ENCODE results near the gene TMEM161B.
"Not testable (repeated sequence)": the region's sequence is repeated elsewhere in the genome, so short reads cannot be mapped to it uniquely, and the experiment has no call there.

The TMEM161B gene

DNA sequence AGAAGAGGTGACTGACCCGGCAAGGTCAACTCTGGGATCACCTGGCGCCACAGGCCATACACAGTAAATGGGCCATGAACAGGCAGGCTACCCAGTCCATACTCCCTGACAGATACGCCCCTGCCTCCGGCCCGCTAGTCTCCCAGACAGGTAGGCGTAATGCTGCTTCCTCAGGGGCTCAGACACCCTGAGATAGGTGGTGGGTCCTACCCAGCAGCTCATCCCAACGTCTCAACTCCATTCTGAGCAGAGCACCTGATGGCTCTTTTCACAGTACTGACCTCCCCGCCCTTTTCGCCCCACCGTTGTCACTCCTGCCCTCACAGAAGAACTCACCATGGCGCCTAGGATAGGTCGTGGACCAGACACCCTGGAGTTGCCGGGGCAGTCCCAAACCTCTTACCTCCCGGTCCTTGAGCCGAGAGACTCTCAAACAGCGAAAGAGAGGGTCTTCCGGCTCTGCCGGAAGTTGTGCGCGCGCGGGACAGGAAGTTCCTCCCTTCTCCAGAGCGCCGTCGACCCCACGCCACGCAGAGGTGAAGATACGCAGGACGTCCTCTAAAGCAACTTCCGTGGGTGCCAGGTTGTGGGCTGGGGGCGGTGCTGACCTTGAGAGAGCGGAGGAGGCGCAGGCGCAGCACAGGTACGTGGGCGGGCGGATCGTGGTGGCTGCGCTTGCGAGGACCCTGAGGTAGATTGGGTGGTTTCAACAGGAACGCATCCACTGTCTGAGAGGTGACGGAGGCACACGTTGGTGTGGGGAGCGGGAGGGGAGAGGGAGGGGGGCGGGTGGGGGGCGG lies at the start of gene TMEM161B:
TSS of gene TMEM161B (minus strand) at position 461 of the 800 bp plus-strand sequence. CDS start at position 339, 122 bp downstream.
- peak; percentile 29 to 93 (median 74) for DNase-seq

DNA sequence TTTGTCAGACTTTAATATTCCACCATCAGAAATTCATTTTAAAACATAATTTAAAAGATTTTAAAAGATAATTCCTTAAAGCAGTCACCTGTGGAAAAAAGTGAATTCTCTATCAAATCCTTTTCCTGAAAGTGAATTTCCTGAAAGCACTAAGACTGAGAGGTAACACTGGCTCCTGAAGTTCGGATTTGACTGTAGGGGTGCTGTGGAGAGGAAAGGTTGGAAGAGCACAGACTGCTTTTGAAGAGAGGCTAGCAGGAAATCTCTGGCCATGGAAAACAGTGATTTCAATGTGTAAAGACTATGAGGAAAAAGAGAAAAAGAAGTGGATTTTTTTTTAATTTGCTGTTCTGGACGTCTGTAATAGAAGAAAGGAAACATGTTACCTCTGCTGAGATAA lies 35.7 kb upstream of the TMEM161B start:
- no peak for DNase-seq

DNA sequence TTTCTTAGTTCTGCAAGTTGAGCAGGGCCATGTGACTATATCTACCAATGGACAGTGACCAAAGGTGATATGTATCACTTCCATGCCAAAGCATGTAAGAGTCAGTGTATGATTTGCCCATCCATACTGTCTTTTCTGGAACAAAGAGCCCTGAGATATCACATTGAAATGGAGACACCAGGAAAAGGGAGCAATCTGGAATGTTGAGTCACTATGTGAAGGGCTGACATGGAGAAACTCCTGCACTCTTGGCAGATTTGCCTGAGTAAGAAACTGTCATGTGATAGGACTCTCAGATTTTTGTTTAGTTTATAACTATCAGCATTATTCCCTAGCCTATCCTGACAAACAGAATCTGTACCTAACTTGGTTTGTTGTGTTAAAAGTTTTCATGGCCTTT lies 29.8 kb upstream of the TMEM161B start:
- no peak for DNase-seq

DNA sequence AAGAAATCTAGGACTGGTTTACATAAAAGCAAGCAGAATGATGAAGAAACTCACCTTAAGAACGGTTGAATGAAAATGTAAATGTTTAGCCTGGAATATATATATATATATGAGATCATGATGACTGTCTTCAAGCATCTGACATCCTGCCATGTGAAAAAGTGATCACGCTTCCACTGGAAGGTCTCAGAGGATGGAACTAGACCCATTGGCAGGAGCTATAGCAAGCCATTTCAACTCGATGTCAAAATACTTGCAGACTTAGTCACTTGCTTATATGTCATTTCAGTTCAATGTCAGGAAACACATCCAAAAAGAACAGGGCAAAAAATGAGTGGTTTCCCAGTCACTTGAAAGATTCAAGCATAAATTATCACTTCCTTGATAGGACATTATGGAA lies 22.2 kb upstream of the TMEM161B start:
- DNase-seq: no peak

DNA sequence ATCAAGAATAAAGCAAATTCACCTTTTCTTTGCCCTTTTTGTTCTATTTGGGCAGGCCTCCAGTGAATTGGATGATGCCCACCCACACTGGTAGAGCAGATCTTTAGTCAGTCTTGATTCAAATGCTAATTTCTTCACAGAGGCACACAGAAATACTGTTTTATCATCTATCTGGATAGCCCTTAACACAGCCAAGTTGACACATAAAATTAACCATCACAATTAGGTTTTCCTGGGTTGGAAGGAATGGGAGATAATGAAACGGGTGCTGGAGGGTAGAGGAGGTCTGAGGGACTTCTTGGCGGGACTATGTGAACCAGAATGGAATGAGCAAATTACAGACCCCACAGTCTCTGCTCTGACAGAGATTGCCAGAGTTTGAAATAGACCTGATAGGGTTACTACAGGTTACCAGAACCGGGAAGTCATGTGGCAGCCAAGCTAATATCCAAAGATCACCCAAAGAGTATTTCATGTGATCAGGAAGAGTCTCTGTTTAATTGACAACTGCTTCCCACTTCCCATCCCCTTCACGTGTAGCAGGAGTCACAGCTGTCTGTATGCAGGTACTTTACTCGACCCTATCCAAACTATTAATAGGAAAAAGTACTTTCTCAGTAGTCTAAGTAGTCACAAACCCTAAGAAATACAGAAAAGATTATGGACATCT lies 20.0 kb upstream of the TMEM161B start:
- no peak for DNase-seq

DNA sequence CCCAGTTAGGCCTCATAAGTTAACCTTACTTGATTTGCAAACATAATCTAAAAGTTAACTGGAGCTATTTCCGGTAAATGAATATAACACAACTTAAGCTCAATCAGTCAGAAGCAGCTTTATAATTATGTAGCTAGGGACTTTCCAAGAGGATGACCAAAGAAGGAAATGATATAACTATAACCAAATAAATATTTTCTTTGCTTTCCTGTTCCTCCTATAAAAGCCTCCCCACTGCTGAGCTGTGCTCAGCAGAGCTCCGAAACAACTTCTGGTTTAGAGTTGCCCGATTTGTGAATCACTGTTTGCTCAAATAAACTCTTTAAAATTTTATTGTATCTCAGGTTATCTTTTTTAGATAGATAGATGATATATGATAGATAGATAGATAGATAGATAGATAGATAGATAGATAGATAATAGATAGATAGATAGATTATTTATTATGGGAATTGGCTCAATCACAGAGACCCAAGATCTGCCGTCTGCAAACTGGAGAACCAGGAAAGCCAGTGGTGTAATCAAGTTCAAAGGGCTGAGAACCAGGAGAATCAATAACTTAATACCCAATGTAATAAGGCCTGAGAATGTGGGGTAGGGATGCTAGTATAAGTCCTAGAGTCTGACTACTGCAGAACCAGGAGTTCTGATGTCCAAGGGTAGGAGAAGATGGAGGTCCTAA lies 19.3 kb upstream of the TMEM161B start:
- no peak for DNase-seq

DNA sequence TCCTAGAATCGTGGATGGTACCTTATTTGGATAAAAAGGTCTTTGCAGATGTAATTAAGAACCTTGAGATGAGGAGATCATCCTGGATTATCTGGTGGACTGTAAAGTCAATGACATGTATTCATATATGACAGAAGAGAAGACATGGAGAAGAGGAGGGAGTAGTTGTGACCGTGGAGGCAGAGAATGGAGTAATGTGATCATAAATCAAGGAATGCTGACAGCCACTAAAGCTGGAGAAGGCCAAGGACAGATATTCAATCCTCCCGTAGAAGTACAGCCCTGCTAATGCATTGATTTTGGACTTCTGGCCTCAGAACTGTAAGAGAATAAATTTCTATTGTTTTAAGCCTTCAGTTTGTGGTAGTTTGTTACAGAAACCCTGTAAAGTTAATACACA lies 18.7 kb upstream of the TMEM161B start:
- no peak for DNase-seq

DNA sequence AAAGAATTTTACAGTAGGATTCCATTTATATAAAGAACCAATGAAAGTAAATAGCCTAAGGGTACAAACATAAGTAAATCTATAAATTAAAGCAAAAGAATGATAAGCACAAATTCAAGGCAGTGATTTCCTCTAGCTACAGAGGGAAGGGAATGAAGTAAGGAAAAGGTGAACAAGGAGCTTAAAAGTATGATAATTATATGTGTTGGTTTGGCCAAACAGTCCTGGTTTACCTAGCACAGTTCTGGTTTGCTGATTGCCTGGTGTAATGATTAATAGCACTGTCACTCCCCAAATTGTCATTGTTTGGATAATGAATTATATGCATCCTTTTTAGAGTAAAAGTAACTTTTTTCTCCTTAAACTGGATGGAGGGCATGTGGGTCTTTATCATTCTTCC lies 15.0 kb upstream of the TMEM161B start:
- DNase-seq: no peak

DNA sequence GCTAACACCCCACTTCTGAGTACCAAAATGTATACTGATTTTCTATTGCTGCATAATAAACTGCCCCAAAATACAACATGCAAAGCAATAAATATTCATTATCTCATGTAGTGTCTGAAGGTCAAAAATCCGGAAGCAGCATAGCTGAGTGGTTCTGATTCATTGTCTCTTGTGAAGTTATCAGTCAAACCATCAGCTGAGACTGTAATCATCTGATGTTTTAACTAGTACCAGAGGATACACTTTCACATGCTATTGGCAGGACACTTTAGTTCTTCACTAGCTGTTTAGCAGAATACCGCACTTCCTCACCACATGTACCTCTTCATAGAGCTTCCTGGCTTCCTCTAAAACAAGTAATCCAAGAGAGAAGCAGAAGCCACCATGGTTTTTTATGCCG lies 12.7 kb upstream of the TMEM161B start:
- DNase-seq: no peak

DNA sequence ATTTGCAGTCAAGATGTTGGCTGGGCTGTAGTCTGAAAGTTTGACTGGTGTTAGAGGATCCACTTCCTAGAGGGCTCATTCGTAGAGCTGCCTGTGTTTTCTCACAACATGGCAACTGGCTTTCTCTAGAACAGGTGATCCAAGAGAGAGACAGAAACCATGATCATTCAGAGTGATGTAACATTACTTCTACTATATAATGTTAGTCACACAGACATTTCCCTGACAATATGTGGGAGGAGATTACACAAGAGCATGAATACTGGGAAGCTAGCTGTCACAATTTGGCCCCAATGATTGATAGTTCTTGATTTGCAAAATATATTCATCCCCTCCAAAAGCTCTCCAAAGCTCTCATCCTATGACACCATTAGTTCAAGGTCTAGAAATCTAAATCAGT lies 10.9 kb upstream of the TMEM161B start:
- DNase-seq: no peak

DNA sequence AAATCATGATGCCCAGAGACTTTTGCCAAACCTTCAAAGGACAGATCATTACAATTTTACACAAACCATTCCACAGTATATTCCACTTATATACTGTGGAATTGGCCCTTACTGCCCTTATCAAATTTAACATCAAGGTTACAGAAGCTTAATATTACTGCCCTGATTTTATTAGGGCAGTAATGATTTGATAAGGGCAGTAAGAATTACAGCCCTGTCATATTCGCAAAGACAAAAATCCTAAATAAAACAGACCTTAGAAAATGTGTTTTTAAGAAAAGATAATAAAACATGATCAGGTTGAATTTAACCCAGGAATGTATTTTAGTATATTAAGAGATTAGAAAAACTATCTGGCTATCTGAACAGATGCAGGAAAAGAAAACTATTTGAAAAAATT lies 7.7 kb upstream of the TMEM161B start:
- DNase-seq: no peak

DNA sequence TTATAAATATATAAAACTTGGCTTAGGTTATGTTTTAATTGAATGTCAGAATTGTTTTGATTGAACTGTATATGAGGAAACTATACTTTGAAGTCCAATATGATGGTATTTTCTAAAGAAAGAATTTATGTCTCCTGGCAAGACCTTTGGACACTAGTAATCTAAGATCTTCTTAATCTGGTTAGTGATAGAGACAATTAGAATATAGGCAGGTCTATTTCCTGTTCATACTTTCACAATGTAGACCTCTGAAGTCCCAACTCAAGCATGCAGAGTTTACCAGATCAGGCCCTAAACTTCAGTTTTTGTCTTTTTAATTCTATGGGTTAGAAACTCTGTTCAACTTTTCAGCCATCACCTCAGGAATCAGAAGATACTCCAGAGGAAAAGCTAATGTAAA lies 6.9 kb upstream of the TMEM161B start:
- no peak for DNase-seq

DNA sequence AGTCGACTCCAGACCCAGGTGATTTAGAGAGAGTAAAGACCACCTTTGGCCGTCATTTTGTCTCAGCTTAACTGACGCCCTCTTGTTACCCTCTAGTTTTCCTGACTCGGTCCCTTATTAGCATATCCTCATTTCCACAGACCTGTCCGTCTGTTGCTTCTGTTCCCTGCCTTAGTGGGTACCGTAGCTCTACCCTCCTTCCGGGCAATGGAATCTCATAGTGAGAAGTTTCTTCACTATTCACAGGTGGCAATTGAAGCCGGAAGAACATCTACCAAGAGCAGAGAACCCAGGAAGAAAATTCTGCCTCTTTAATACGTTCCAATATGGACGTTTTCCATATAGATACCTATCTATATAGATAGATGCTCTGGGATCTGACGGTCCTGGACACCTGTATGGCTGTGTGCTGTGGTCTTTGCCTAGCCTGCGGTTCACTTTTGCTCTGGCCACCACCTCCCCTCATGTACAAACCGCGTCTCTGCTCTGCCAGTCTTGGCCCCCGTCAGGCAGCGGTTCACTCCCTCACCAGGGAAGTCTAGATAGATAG lies 652 bp upstream of the TMEM161B start:
- peak in 3 of 14 donors; percentile 10 to 38 (median 15) for DNase-seq

DNA sequence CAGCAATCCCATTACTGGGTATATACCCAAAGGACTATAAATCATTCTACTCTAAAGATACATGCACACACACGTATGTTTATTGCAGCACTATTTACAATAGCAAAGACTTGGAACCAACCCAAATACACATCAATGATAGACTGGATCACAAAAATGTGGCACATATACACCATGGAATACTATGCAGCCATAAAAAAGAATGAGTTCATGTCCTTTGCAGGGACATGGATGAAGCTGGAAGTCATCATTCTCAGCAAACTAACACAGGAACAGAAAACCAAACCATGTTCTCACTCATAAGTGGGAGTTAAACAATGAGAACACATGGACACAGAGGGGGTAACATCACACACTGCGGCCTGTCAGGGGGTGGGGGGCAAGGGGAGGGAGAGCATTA lies 4.1 kb downstream of the TMEM161B start:
- DNase-seq: not testable (repeated sequence)

DNA sequence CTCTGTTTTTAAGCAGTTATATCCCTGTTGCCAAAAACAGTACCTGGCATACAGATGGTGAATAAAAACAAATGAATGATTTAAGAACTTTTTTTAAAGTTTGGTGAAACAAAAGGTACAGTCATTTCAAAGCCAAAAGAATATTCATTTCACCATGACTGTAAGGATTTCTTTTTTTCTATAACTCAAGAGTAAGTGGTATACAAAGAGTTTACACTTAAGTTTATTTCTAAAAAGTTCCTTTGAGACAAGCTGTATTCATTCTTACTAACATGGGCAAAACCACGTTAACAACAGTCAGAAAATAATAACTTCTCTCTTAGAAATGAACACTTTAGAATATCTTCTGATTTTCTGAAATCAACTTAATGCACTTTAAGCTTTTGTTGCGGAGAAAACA lies 5.3 kb downstream of the TMEM161B start:
- DNase-seq: no peak

DNA sequence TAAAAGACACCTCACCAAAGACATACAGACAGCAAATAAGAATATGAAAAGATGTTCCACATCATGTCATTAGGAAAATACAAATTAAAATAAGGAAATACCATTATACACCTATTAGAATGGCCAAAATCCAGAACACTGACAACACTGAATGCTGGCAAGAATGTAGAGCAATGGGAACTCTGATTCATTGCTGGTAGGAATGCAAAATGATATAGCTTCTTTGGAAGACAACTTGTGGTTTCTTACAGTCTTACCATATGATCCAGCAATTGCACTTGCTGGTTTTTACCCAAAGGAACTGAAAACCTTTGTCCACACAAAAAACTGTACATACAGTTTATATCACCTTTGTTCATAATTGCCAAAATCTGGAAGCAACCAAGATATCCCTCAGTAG lies 6.5 kb downstream of the TMEM161B start:
- DNase-seq: no peak

DNA sequence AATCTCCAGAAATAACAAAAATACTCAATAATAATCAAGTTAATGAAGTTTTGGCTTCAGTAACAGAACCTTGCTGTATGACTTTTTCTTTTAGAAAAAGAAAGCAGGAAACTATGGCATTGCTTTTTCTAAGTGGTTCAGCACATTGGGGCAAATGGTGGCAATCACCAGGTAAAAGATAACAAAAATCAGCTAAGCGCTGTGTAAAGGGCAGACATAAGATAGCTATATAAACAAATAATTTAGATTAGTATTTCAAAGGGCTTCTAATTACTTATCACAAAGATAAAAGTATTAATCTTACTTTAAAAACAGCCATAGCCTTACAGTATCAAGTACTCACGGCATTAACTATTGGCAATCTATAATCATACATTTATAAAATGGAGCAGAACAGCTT lies 10.0 kb downstream of the TMEM161B start:
- no peak for DNase-seq

DNA sequence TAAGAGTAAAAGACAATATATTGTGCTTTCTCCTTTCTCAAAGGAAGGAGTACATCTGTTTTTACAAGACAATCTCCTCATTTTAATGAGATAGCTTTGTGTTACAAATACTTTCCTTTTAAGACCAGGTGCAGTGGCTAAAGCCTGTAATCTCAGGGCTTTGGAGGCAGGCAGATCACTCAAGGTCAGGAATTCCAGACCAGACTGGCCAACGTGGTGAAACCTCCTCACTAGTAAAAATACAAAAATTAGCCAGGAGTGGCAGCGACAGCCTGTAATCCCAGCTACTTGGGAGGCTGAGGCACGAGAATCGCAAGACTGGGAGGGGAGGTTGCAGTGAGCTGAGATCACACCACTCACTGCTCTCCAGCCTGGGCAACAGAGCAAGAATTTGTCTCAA lies 11.8 kb downstream of the TMEM161B start:
- DNase-seq: no peak

DNA sequence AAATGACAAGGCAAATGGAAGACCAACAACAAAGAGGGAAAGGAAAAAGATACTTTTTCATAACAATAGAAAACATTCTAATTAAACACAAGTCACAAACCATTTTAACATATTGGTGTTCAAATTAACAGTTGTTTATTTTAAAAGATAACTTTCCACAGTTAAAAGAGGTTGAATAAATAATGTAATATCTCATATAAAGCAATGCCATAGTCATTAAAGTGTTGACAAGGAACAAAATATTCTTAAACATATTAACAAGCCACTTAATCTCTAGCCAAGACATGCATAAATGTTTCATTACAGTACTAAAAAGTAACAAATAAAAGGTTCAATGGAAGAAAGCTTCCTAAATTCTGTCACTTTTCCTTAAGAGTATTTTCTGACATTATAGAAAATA lies 12.6 kb downstream of the TMEM161B start:
- DNase-seq: no peak

DNA sequence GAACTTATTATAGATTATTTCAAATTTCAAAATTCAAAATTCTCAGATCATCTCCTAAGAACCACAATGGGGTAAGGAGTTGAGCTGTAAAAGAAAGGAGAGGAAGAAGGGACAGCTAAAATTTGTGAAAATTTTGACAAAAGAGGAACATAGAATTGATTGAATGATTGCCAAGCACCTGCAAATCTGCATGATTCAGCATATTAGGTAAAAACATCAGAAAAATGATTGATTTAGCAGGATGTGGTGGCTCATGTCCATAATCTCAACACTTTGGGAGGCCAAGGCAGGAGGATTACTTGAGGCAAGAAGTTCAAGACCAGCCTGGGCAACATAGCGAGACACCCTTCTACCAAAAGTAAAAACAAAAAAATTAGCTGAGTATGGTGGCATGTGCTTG lies 14.3 kb downstream of the TMEM161B start:
- DNase-seq: no peak

DNA sequence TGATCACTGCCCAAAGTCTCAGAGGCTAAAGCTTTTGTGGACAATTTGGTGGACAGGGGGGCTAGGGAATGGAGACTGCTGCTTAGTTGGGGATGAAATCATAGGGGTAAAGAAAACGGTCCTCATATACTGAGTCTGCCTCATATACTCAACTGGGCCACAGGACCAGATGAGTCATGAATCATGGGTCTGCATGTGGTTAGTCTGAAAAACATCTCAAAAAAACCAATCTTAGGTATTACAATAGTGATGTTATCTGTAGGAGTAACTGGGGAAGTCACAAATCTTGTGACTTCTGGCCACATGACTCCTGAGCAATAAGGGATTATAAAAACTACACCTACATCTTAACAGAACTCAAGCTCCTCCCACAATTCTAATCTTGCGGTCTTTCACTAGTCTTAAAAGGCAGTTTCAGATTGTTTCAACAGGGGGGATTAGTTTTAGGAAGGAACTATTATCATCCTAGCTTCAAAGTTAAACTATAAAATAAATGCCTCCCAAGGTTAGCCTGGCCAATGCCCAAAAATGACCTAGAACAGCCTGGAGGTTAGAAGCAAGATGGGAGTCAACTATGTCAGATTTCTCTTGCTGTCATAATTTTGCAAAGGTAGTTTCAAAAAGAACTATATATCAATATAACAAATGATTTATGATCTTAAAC lies 17.5 kb downstream of the TMEM161B start:
- no peak for DNase-seq

DNA sequence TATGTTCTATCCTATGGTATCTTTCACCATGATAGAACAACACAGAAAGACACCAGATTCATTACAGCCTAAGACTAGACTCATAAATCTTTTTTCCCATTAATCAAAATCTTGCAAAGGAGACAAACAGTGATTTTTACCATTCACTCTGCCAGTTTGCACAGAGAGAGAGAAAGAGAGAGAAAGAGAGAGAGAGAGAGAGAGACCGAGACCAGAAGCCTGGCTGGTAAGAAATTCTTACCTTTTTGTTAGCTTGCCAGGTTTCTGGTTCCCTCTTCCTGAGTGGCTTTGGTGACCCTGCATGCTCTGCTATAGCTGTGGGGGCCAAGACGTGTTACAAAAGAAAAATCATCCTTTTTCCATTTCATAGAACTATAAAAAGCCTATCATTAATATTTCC lies 18.6 kb downstream of the TMEM161B start:
- DNase-seq: no peak
